M059J (cell line): Measurements from ENCODE around the gene CERS5. TPM values are rescaled to one million over a fixed set of nuclear protein-coding genes. Genes with fewer than 3 reads are reported as not detected.
A peak's percentile ranks its signal among the peaks of the same experiment; 100 is the strongest.

Source experiments
- DNase-seq: peaks from one replicate; pipeline ENCODE4 v3.0.0-alpha.2; 2012; ENCODE audit warnings: low read depth
- total RNA-seq: library from RNA; depleted of rRNA; stranded (reverse); fragments of >200 nt; shearing (Covaris generic); gene quantifications from 2 replicates; pipeline ENCODE4 v1.2.3, GENCODE V29; 2014

Gene CERS5
- total RNA-seq, 1 experiment from 2014 or later, result 26.1 TPM

- DNase-seq, result peak; percentile 61
Measured at GRCh38 chr12:50132505-50133135, 34.5 kb downstream of the CERS5 start.

DNA sequence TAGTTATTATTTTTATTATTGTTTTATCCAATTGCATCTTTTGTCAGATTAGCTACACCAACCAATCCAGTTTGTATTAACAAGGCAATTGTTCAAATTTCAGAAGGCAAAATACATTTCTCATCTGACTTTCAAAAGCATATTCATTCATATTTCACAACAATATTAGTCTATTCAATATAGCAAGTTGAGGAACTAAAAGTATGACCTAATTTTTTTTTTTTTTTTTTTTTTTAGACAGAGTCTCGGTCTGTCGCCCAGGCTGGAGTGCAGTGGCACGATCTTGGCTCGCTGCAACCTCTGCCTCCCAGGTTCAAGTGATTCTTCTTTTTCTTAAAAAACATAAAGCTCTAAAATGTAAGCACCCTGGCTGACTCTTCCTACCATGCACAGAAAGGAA, 37.9 kb downstream of the CERS5 start:
- DNase-seq, result no peak

- no peak for DNase-seq
Measured at GRCh38 chr12:50127546-50127945, 39.6 kb downstream of the CERS5 start.

- DNase-seq, result no peak
Measured at GRCh38 chr12:50123203-50123602, 44.0 kb downstream of the CERS5 start.

DNA sequence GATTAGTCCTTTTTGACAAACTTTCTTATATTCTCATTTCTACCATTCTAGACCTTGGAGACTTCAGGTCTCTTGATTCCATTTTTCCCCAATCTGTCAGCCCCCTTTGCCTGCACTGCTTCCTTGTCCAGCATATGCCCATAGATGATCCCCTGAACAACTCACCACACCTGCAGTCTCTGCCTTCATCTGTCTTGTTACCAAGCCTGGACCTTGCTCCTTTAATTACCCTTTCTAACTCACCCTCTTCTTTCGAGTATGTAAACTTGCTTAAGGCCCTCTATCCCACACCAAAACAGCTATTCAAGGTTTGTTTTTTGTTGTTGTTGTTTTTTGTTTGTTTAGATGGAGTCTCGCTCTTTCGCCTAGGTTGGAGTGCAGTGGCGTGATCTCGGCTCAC, 45.5 kb downstream of the CERS5 start:
- DNase-seq, result no peak

GRCh38 chr12:50120953-50121352, 46.2 kb downstream of the CERS5 start:
- no peak for DNase-seq

DNA sequence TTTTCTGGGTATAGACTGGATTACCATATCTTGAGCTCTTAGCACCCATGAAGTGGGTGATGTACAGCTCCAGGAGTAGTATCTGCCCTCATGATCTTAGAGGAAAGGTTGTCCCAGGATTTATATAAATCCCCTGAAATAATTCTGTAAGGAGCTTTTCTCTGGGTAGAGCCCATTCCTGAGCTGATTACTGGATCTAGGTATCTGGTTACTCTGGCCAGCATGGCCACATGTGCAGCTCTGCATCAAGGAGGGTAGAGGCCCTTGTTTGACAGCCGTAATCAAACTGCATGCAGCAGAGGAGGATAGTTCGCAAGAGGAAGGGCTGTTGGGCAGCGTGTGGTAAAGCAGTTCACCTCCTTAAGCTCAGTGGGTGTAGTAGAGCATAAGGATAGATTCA, 46.6 kb downstream of the CERS5 start:
- no peak for DNase-seq

- no peak for DNase-seq
Measured at GRCh38 chr12:50119387-50119786, 47.8 kb downstream of the CERS5 start.

- DNase-seq, result no peak
Measured at GRCh38 chr12:50117057-50117622, 50.0 kb downstream of the CERS5 start.

- peak; percentile 60 for DNase-seq
Measured at GRCh38 chr12:50112456-50113218, 54.5 kb downstream of the CERS5 start.

- peak; percentile 99 for DNase-seq
Measured at GRCh38 chr12:50111693-50112455, 55.3 kb downstream of the CERS5 start, which contains the start of gene COX14. COX14 (plus strand) TSS chr12:50112236; CDS start chr12:50120044, 7,808 bp downstream.

- DNase-seq, result no peak
Measured at GRCh38 chr12:50111395-50111692, 55.8 kb downstream of the CERS5 start.

DNA sequence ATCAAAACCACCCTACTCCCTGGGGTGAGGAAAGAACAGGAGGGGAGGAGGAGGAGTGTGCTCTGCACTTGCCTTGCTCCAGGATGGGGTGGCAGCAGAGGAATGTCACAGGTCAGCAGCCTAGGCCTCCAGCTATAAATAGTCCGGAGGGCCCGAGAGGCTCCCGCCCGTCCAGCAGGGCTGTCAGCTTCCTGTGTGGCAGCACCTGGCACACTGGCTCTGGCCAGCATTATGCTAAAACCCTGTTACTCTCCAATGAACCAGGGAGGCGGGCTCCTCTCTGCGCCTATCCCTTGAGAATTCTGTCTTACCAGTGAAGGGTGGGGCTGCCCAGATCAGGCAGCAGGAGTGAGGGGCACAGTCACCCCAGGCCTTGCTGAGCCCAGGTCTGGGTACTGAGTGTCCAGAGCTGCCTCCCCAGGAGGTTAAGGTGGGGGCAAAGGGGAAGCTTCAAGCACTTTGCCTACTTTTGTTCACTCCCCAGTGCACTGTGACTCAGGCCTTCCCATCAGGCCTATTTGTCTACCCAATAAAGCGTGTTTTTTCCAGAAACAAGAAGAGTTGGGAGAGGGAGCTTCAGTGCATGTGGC, 56.3 kb downstream of the CERS5 start:
- DNase-seq, result peak; percentile 73

DNA sequence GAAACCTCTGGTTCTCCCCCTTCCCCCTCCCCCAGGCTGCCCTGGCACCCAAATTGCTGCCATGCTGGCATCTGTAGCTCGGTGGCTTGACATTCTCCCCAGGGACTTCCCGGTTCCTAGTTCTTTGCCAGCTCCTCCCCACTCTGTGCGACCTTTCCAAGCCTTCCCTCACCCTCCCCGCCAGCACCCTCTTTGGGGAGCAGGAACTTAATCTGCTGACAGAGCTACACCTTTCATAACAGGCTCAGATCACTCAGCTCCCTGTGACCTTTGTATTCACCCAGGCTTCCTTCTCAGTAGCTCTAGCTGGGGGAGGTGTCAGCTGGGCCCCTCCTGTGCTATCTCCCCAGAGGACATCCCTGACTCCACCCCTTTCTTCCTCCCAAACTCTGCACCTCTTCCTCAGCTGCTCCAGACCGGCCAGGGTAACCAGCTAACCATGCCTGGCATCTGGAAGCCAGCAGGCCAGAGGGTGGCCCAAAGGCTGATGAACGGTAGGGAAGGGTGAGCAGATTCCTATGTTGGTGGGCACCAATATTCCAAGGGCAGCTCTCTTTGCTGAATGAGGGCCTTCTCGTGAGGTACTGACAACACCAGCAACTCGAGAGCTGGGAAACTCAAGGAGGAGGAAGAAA, 56.9 kb downstream of the CERS5 start:
- peak; percentile 22 for DNase-seq

DNA sequence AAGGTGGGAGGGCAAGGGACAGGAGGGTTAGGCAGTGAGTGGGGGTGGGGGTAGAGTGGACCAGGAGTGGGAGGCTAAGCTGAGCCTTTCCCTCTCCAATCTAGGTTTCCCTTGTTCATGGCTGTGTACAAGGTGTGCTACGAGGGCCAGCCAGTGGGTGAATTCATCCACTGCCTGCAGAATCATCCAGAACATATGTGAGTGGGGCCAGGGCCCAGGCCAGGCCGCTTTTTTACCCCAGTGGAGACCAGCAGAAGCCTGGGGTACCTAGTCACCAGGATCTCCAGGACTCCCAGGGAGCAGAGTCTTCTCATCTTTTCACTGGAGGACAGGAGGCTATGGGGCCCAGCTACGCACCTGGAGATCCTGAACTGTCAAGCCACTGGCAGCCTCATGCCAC, 57.9 kb downstream of the CERS5 start:
- no peak for DNase-seq

- no peak for DNase-seq
Measured at GRCh38 chr12:50107416-50108268, 59.5 kb downstream of the CERS5 start.

DNA sequence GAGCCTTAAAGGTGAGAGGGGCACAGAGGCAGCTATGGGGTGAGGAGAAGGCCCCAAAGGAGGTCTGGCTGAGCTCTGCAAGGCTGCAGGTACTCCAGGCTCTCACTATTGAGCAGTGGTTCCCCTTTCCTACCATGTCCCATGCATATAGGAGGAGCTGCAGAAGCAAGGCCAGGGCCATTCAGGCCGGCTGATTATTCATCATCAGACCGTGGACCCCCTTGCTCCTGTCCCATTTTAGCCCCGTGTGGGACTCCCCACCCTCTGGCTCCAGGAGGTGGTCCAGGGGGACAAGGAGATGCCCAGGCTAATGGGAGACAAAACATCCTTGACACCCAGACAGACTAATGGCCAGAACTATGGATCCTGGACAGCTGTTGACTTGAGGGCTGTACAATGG, 60.3 kb downstream of the CERS5 start:
- DNase-seq, result no peak

GRCh38 chr12:50105913-50106450, 61.2 kb downstream of the CERS5 start:
- DNase-seq, result no peak

GRCh38 chr12:50104417-50105366, 62.5 kb downstream of the CERS5 start:
- DNase-seq, result no peak
